Right cardiac atrium (tissue), 5 donors: ENCODE results near the gene AIFM1. TPM values are rescaled to one million over a fixed set of nuclear protein-coding genes. Genes with fewer than 3 reads are reported as not detected.

Experiments
- ATAC-seq, 2 donors: fragments of 200-7000 bp; cut with Tn5 transposase; one replicate each; pipeline versions ENCODE4 v1.8.0 to v1.9.1; 2020; ENCODE audit warnings: moderate library complexity in 2 of 2, mild to moderate bottlenecking in 1 of 2
- DNase-seq, 3 donors: peaks; one replicate each; pipeline ENCODE4 v3.0.0-alpha.2; 2020
- H3K27ac ChIP-seq: one replicate; pipeline ENCODE4 v1.5.1; 2013; ENCODE audit warnings: mild to moderate bottlenecking, low read length, control low read depth, moderate library complexity
- H3K27me3 ChIP-seq: one replicate; pipeline ENCODE4 v1.6.1; 2013; ENCODE audit not compliant: control insufficient read depth, insufficient read depth
- H3K4me1 ChIP-seq: one replicate; pipeline ENCODE4 v1.6.1; 2013; ENCODE audit warnings: low read length; ENCODE audit not compliant: control insufficient read depth, insufficient read depth
- H3K4me3 ChIP-seq: one replicate; pipeline ENCODE4 v1.5.1; 2013; ENCODE audit warnings: low read length, control low read depth
- H3K9me3 ChIP-seq: one replicate; pipeline ENCODE4 v1.6.1; 2013; ENCODE audit warnings: low read length; ENCODE audit not compliant: control insufficient read depth
- WGBS: extraction: QIAGEN DNeasy Blood & Tissue Kit; methylation state at CpG from one replicate; pipeline ENCODE4 v1.1.7; 2013; 5-methylcytosine and 5-hydroxymethylcytosine counted together
- intact Hi-C, 4 donors: fragments of 100-400 bp; cut with DNase I; formaldehyde crosslinking; loops; one replicate each; pipeline versions ENCODE4 v1.11.0 to v1.14.0; 2022 to 2023
- polyA plus RNA-seq: library from polyadenylated mRNA; stranded (reverse); fragments of 200-250 nt; gene quantifications from one replicate; pipeline ENCODE4 v1.2.3, GENCODE V29; 2013
- total RNA-seq, 4 donors: library from RNA; stranded (reverse); fragmentation: NEBNext Ultra II Directional; extraction: Animal tissue kit (Norgen Biotek cat#: 25700); gene quantifications; one replicate each; pipeline ENCODE4 v1.2.1, GENCODE V29; 2021
- donor health status: healthy with polysubstance abuse.
- donor health status: DM: no; HTN: yes; CAD: no.
- donor health status: DM: no; HTN: no; CAD: no.
- donor health status: DM: no; HTN: yes; CAD: no; lungs with severe emphysema.
- donor health status: DM: yes; HTN: yes; CAD: no.

AIFM1 gene
- total and polyA plus RNA-seq, 5 donors: 82.0 to 129 (median 96.4) TPM

- peaks cover 3% of the 10 kb centered on the region for H3K4me1 ChIP-seq
- H3K27ac ChIP-seq: no peak overlapping the region
- DNase-seq: no peak
- H3K27me3 ChIP-seq: no peaks in the 10 kb centered on the region
- no peak overlapping the region for H3K4me3 ChIP-seq
- intact Hi-C loops: no loop called here
- 94% methylated on average over 11 of the region's 11 CpGs for WGBS
- no peaks in the 10 kb centered on the region for H3K9me3 ChIP-seq
- ATAC-seq: no peak
Measured at GRCh38 chrX:130184168-130184567, 18.5 kb upstream of the AIFM1 start.

GRCh38 chrX:130179579-130180215, 14.1 kb upstream of the AIFM1 start:
- H3K27me3 ChIP-seq: no peaks in the 10 kb centered on the region
- DNase-seq (no peak), ATAC-seq (peak in 1 of 2 donors; percentile 58)
- WGBS: 45% methylated on average over 7 of the region's 7 CpGs
- no peak overlapping the region for H3K4me3 ChIP-seq
- peaks cover 3% of the 10 kb centered on the region for H3K4me1 ChIP-seq
- no peaks in the 10 kb centered on the region for H3K9me3 ChIP-seq
- peak overlapping the region; percentile 26 for H3K27ac ChIP-seq
- intact Hi-C loops: no loop called here

GRCh38 chrX:130179170-130179569, 13.5 kb upstream of the AIFM1 start:
- peak in 1 of 2 donors; percentile 13 for ATAC-seq
- intact Hi-C loops: no loop called here

GRCh38 chrX:130176942-130177341, 11.3 kb upstream of the AIFM1 start:
- DNase-seq (no peak), ATAC-seq (no peak)
- Histone ChIP-seq H3K4me1 (peaks cover 8% of the 10 kb centered on the region), H3K4me3 (no peak overlapping the region), H3K27me3 (no peaks in the 10 kb centered on the region), H3K27ac (no peak overlapping the region), H3K9me3 (no peaks in the 10 kb centered on the region)
- intact Hi-C loops: no loop called here
- 70% methylated on average over 4 of the region's 4 CpGs for WGBS

More at GRCh38 chrX:130179170-130179569, 13.5 kb upstream of the AIFM1 start:
- H3K9me3 ChIP-seq: no peaks in the 10 kb centered on the region
- H3K27ac ChIP-seq: peak overlapping the region; percentile 26
- H3K27me3 ChIP-seq: no peaks in the 10 kb centered on the region
- no peak overlapping the region for H3K4me3 ChIP-seq
- WGBS: 49% methylated on average over 5 of the region's 5 CpGs
- DNase-seq: no peak
- peaks cover 7% of the 10 kb centered on the region for H3K4me1 ChIP-seq

GRCh38 chrX:130176354-130176776, 10.7 kb upstream of the AIFM1 start:
- ATAC-seq (no peak), DNase-seq (no peak)
- intact Hi-C loops: no loop called here
- no peaks in the 10 kb centered on the region for H3K27me3 ChIP-seq
- no peak overlapping the region for H3K4me3 ChIP-seq
- H3K27ac ChIP-seq: no peak overlapping the region
- H3K9me3 ChIP-seq: no peaks in the 10 kb centered on the region
- peaks cover 8% of the 10 kb centered on the region for H3K4me1 ChIP-seq

GRCh38 chrX:130174937-130175336, 9.3 kb upstream of the AIFM1 start:
- H3K27ac ChIP-seq: no peak overlapping the region
- peaks cover 8% of the 10 kb centered on the region for H3K4me1 ChIP-seq
- DNase-seq (no peak), ATAC-seq (no peak)
- 93% methylated on average over 2 of the region's 2 CpGs for WGBS
- H3K27me3 ChIP-seq: no peaks in the 10 kb centered on the region
- intact Hi-C loops: no loop called here
- H3K9me3 ChIP-seq: no peaks in the 10 kb centered on the region
- H3K4me3 ChIP-seq: no peak overlapping the region

- peak; percentile 81 to 84 for ATAC-seq
- Histone ChIP-seq H3K9me3 (no peaks in the 10 kb centered on the region), H3K4me1 (peaks cover 5% of the 10 kb centered on the region), H3K27ac (peak overlapping the region; percentile 86), H3K4me3 (no peak overlapping the region), H3K27me3 (no peaks in the 10 kb centered on the region)
- intact Hi-C loops: no loop called here
- peak; percentile 64 to 81 (median 74) for DNase-seq
- 13% methylated on average over 10 of the region's 10 CpGs for WGBS
Measured at GRCh38 chrX:130174045-130174704, 8.5 kb upstream of the AIFM1 start.

- Histone ChIP-seq H3K9me3 (no peaks in the 10 kb centered on the region), H3K4me1 (peaks cover 5% of the 10 kb centered on the region), H3K27me3 (no peaks in the 10 kb centered on the region), H3K4me3 (no peak overlapping the region), H3K27ac (peak overlapping the region; percentile 70)
- WGBS: 12% methylated on average over 7 of the region's 7 CpGs
- intact Hi-C loops: no loop called here
- peak; percentile 57 to 67 (median 62) for DNase-seq
- peak; percentile 58 to 76 for ATAC-seq
Measured at GRCh38 chrX:130173190-130173895, 7.7 kb upstream of the AIFM1 start.

GRCh38 chrX:130172127-130172845, 6.6 kb upstream of the AIFM1 start:
- DNase-seq (no peak), ATAC-seq (no peak)
- Histone ChIP-seq H3K27me3 (no peaks in the 10 kb centered on the region), H3K27ac (peak overlapping the region; percentile 70), H3K9me3 (no peaks in the 10 kb centered on the region), H3K4me1 (peaks cover 5% of the 10 kb centered on the region), H3K4me3 (peak overlapping the region; percentile 30)
- 12% methylated on average over 34 of the region's 34 CpGs for WGBS
- intact Hi-C loops: no loop called here

GRCh38 chrX:130171446-130172126, 5.9 kb upstream of the AIFM1 start, which contains the start of gene RAB33A:
TSS of gene RAB33A (plus strand) at chrX:130171962. CDS start at chrX:130172063, 101 bp downstream.
- peak within 1 kb of the TSS; percentile 30 for H3K4me3 ChIP-seq
- peak; percentile 9 to 31 for ATAC-seq
- intact Hi-C loops: no loop called here
- no peaks in the 10 kb centered on the region for H3K27me3 ChIP-seq
- peak within 1 kb of the TSS; percentile 70 for H3K27ac ChIP-seq
- H3K4me1 ChIP-seq: peaks cover 5% of the 10 kb centered on the region
- peak; percentile 24 to 68 (median 62) for DNase-seq
- WGBS: under 1% methylated on average over 57 of the region's 61 CpGs
- H3K9me3 ChIP-seq: no peaks in the 10 kb centered on the region
